HCT116 (cell line): ENCODE results near the gene CYP26B1. TPM values are rescaled to one million over a fixed set of nuclear protein-coding genes. Genes with fewer than 3 reads are reported as not detected.

Experiments
- ATAC-seq: fragments of 200-7000 bp; cut with Tn5 transposase; 2 replicates; pipeline ENCODE4 v1.9.1; 2020; ENCODE audit warnings: mild to moderate bottlenecking, moderate library complexity
- BruUV-seq: library from RNA; stranded (reverse); fragments of 400-500 nt; replicated peaks from 2 replicates; lab custom pipeline; 2021; lab: Mats Ljungman, UMichigan
- CTCF ChIA-PET: fragments of 300-600 bp; sonication (Branson Sonifier 250); formaldehyde crosslinking; loops from one replicate; lab custom pipeline; 2021; ENCODE audit warnings: antibody characterized with exemption; lab: Charles Lee
- POLR2A ChIA-PET: fragments of 300-600, 350-600 bp; sonication (Branson Sonifier 250); formaldehyde crosslinking; loops from one replicate; lab custom pipeline; 2021; ENCODE audit warnings: antibody characterized with exemption; lab: Charles Lee
- RAD21 ChIA-PET, 2 experiments: fragments of 300-600 bp; sonication (Branson Sonifier 250); formaldehyde crosslinking; loops; one replicate each; lab custom pipeline; 2023; ENCODE audit warnings: low total read pairs in 2 of 2; ENCODE audit not compliant: uncharacterized antibody in 2 of 2, unreplicated experiment in 2 of 2, low non-redundant PET in 1 of 2; lab: Charles Lee
- DNase-seq: peaks from one replicate; pipeline ENCODE4 v3.0.0-alpha.2; 2010; ENCODE audit warnings: low read depth, low spot score
- H2AFZ ChIP-seq: fragments of 200-600 bp; shearing (Covaris generic), sonication (generic); 2 replicates; pipeline ENCODE4 v1.6.1; 2017; ENCODE audit warnings: low read depth, mixed run types, mixed read lengths, antibody characterized with exemption, low read length; ENCODE audit not compliant: poor library complexity, severe bottlenecking
- H3K27ac ChIP-seq: 2 replicates; pipeline ENCODE4 v1.5.1; 2012; ENCODE audit warnings: low read depth, low read length
- H3K27me3 ChIP-seq: fragments of 200-600 bp; sonication (generic); 2 replicates; pipeline ENCODE4 v1.6.1; 2016; ENCODE audit warnings: mixed run types, low read length, mixed read lengths; ENCODE audit not compliant: insufficient read depth
- H3K36me3 ChIP-seq, 2 experiments: fragments of 200-500 bp in 1 of 2; fragments of 200-600 bp in 1 of 2; sonication (Bioruptor generic) in 1 of 2; sonication (generic) in 1 of 2; 2 replicates each; pipeline versions ENCODE4 v1.5.1 to v1.6.1; 2014 to 2016; ENCODE audit warnings: low read length in 2 of 2, inconsistent platforms in 1 of 2, mixed read lengths in 1 of 2, mixed run types in 1 of 2; ENCODE audit not compliant: insufficient read depth in 2 of 2, control insufficient read depth in 1 of 2
- H3K4me1 ChIP-seq, 2 experiments: fragments of 200-600 bp in 1 of 2; sonication (generic) in 1 of 2; 2 replicates each; pipeline versions ENCODE4 v1.5.1 to v1.6.1; 2012 to 2017; ENCODE audit warnings: low read length in 2 of 2, inconsistent platforms in 1 of 2, mild to moderate bottlenecking in 1 of 2, mixed read lengths in 1 of 2, mixed run types in 1 of 2, moderate library complexity in 1 of 2; ENCODE audit not compliant: insufficient read depth in 2 of 2, control insufficient read depth in 1 of 2
- H3K4me2 ChIP-seq: fragments of 200-600 bp; sonication (generic); 2 replicates; pipeline ENCODE4 v1.6.1; 2017; ENCODE audit warnings: mixed run types, low read length, mixed read lengths
- H3K4me3 ChIP-seq, 2 experiments: fragments of 200-600 bp in 1 of 2; sonication (generic) in 1 of 2; replicated peaks in 1 of 2; 2 replicates each; pipeline ENCODE4 v1.5.1; 2011 to 2016; ENCODE audit warnings: low read length in 2 of 2, control low read depth in 1 of 2, low read depth in 1 of 2, mild to moderate bottlenecking in 1 of 2, mixed read lengths in 1 of 2, mixed run types in 1 of 2
- H3K79me2 ChIP-seq: fragments of 200-600 bp; sonication (generic); 2 replicates; pipeline ENCODE4 v1.6.1; 2017; ENCODE audit warnings: mild to moderate bottlenecking, mixed run types, low read length, moderate library complexity, mixed read lengths; ENCODE audit not compliant: insufficient read depth
- H3K9ac ChIP-seq: fragments of 200-600 bp; sonication (generic); 2 replicates; pipeline ENCODE4 v1.6.1; 2016; ENCODE audit warnings: low read length, mixed read lengths
- H3K9me2 ChIP-seq: fragments of 200-600 bp; sonication (generic), shearing (Covaris generic); 2 replicates; pipeline ENCODE4 v1.6.1; 2017; ENCODE audit warnings: mixed run types, mild to moderate bottlenecking, moderate library complexity; ENCODE audit not compliant: insufficient read depth
- H3K9me3 ChIP-seq, 2 experiments: fragments of 200-500 bp in 1 of 2; fragments of 200-600 bp in 1 of 2; sonication (Bioruptor generic) in 1 of 2; sonication (generic) in 1 of 2; 2 replicates each; pipeline ENCODE4 v1.6.1; 2014 to 2017; ENCODE audit warnings: low read length in 2 of 2, mixed read lengths in 2 of 2, inconsistent platforms in 1 of 2, low read depth in 1 of 2, mild to moderate bottlenecking in 1 of 2, mixed run types in 1 of 2, moderate library complexity in 1 of 2; ENCODE audit not compliant: control insufficient read depth in 1 of 2, insufficient read depth in 1 of 2
- H4K20me1 ChIP-seq: fragments of 200-600 bp; sonication (generic), shearing (Covaris generic); 2 replicates; pipeline ENCODE4 v1.6.1; 2017; ENCODE audit warnings: mixed run types, mild to moderate bottlenecking, moderate library complexity; ENCODE audit not compliant: insufficient read depth
- CBX3 ChIP-seq: IDR thresholded peaks from 2 replicates; pipeline ENCODE4 v1.6.1; 2012; ENCODE audit warnings: low read depth
- EGR1 ChIP-seq: IDR thresholded peaks from 2 replicates; pipeline ENCODE4 v1.6.1; 2012; ENCODE audit warnings: low read depth
- ELF1 ChIP-seq: IDR thresholded peaks from 2 replicates; pipeline ENCODE4 v1.6.1; 2012; ENCODE audit warnings: low read depth, borderline replicate concordance
- EZH2 ChIP-seq: fragments of 200-600 bp; sonication (generic); IDR thresholded peaks from 2 replicates; pipeline ENCODE4 v1.6.1; 2017; ENCODE audit warnings: antibody characterized with exemption, mixed run types
- FOSL1 ChIP-seq: IDR thresholded peaks from 2 replicates; pipeline ENCODE4 v1.6.1; 2012; ENCODE audit warnings: low read depth
- JUND ChIP-seq: IDR thresholded peaks from 2 replicates; pipeline ENCODE4 v1.6.1; 2012
- POLR2A ChIP-seq: IDR thresholded peaks from 2 replicates; pipeline ENCODE4 v1.7.0; 2011; ENCODE audit warnings: borderline replicate concordance; ENCODE audit not compliant: insufficient read depth, insufficient read length; ENCODE audit errors: extremely low read depth
- POLR2AphosphoS5 ChIP-seq: IDR thresholded peaks from 2 replicates; pipeline ENCODE4 v1.6.1; 2011; ENCODE audit warnings: mild to moderate bottlenecking, low read depth, low read length, moderate library complexity
- SIN3A ChIP-seq: IDR thresholded peaks from 2 replicates; pipeline ENCODE4 v1.6.1; 2012; ENCODE audit warnings: low read depth
- SP1 ChIP-seq: IDR thresholded peaks from 2 replicates; pipeline ENCODE4 v1.6.1; 2012; ENCODE audit warnings: low read depth
- TCF7L2 ChIP-seq: IDR thresholded peaks from 2 replicates; pipeline ENCODE4 v1.7.0; 2011; ENCODE audit warnings: borderline replicate concordance, inconsistent platforms; ENCODE audit not compliant: insufficient read depth, insufficient read length; ENCODE audit errors: extremely low read depth
- YY1 ChIP-seq: IDR thresholded peaks from 2 replicates; pipeline ENCODE4 v1.6.1; 2011; ENCODE audit warnings: low read length, low read depth, moderate library complexity, mild to moderate bottlenecking; ENCODE audit not compliant: insufficient replicate concordance; ENCODE audit errors: extremely low read depth
- ZFX ChIP-seq: fragments of 450-650 bp; IDR thresholded peaks from 2 replicates; pipeline ENCODE4 v1.6.1; 2017
- ZNF274 ChIP-seq: fragments of 200-500 bp; sonication (Bioruptor generic); IDR thresholded peaks from 2 replicates; pipeline ENCODE4 v1.6.1; 2014; ENCODE audit warnings: mild to moderate bottlenecking, low read depth, low read length, inconsistent platforms
- intact Hi-C: fragments of 100-400 bp; cut with micrococcal nuclease; formaldehyde crosslinking; loops from 2 replicates; pipeline ENCODE4 v1.10.0; 2022
- total RNA-seq: library from RNA; stranded (reverse); gene quantifications from one replicate; pipeline ENCODE4 v1.2.1, GENCODE V29; 2021; ENCODE audit not compliant: unreplicated experiment
- TF ChIP-seq, protein P1 (sequence below): IDR thresholded peaks from 2 replicates; pipeline ENCODE4 v1.6.1; 2011; ENCODE audit warnings: mild to moderate bottlenecking, low read length, moderate library complexity; ENCODE audit not compliant: insufficient replicate concordance; ENCODE audit errors: extremely low read depth

Gene CYP26B1
- total RNA-seq, 1 experiment from 2014 or later: 21.1 TPM

DNA sequence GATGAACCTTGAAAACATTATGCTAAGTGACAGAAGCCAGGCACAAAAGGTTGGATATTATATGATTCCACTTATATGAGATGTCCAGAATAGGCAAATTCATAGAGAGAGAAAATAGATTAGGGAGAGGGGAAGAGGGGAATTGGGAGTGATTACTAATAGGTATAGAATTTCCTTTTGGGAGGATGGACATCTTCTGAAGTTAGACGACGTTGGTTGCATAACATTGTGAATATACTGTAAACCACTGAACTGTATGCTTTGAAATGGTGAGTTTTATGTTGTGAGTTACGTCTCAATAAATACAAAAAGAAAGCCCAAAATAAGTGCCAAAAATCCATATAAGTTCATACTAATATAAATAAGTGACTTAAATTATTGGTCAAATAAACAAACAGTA, 18.6 kb upstream of the CYP26B1 start:
- no peak overlapping the region for H3K4me2 ChIP-seq
- ChIA-PET POLR2A (no interaction called here), RAD21 (no interaction called here)
- no peak overlapping the region for H2AFZ ChIP-seq
- intact Hi-C loops: no loop called here
- H3K9me2 ChIP-seq: no peaks in the 10 kb centered on the region
- no peak overlapping the region for H3K4me3 ChIP-seq
- H3K27ac ChIP-seq: no peak overlapping the region
- no peak overlapping the region for H3K9ac ChIP-seq
- H3K79me2 ChIP-seq: no peaks in the 10 kb centered on the region
- no peaks in the 10 kb centered on the region for H3K27me3 ChIP-seq
- BruUV-seq: no TSS peak
- no peaks in the 10 kb centered on the region for H3K4me1 ChIP-seq
- no peak for ATAC-seq
- TF ChIP-seq SP1 (no peak), JUND (no peak), SIN3A (no peak), POLR2AphosphoS5 (no peak), TCF7L2 (no peak), YY1 (no peak), EGR1 (no peak), ZFX (no peak), ELF1 (no peak), EZH2 (no peak), ZNF274 (no peak), CBX3 (no peak), FOSL1 (no peak), POLR2A (no peak)
- TF ChIP-seq, protein P1, sequence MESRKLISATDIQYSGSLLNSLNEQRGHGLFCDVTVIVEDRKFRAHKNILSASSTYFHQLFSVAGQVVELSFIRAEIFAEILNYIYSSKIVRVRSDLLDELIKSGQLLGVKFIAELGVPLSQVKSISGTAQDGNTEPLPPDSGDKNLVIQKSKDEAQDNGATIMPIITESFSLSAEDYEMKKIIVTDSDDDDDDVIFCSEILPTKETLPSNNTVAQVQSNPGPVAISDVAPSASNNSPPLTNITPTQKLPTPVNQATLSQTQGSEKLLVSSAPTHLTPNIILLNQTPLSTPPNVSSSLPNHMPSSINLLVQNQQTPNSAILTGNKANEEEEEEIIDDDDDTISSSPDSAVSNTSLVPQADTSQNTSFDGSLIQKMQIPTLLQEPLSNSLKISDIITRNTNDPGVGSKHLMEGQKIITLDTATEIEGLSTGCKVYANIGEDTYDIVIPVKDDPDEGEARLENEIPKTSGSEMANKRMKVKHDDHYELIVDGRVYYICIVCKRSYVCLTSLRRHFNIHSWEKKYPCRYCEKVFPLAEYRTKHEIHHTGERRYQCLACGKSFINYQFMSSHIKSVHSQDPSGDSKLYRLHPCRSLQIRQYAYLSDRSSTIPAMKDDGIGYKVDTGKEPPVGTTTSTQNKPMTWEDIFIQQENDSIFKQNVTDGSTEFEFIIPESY: no peak
- TF ChIP-seq, all 23 proteins: peak for 0
- no peaks in the 10 kb centered on the region for H3K36me3 ChIP-seq
- no peaks in the 10 kb centered on the region for H4K20me1 ChIP-seq
- DNase-seq: no peak
- CTCF ChIA-PET: no interaction called here
- H3K9me3 ChIP-seq: no peaks in the 10 kb centered on the region
